HT-29 (cell line): ENCODE data around the gene SKIDA1. TPM values are rescaled to one million over a fixed set of nuclear protein-coding genes. Genes with fewer than 3 reads are reported as not detected.
"Not testable (repeated sequence)": the region's sequence is repeated elsewhere in the genome, so short reads cannot be mapped to it uniquely, and the experiment has no call there.

Experiments used
- DNase-seq: peaks from one replicate; pipeline ENCODE4 v3.0.0-alpha.2; 2015; ENCODE audit warnings: low spot score
- total RNA-seq: library from RNA; depleted of rRNA; stranded (reverse); fragments of >200 nt; shearing (Covaris generic); gene quantifications from 2 replicates; pipeline ENCODE4 v1.2.3, GENCODE V29; 2014; rRNA removed

Gene SKIDA1
- total RNA-seq = not detected in 2 replicates

DNA sequence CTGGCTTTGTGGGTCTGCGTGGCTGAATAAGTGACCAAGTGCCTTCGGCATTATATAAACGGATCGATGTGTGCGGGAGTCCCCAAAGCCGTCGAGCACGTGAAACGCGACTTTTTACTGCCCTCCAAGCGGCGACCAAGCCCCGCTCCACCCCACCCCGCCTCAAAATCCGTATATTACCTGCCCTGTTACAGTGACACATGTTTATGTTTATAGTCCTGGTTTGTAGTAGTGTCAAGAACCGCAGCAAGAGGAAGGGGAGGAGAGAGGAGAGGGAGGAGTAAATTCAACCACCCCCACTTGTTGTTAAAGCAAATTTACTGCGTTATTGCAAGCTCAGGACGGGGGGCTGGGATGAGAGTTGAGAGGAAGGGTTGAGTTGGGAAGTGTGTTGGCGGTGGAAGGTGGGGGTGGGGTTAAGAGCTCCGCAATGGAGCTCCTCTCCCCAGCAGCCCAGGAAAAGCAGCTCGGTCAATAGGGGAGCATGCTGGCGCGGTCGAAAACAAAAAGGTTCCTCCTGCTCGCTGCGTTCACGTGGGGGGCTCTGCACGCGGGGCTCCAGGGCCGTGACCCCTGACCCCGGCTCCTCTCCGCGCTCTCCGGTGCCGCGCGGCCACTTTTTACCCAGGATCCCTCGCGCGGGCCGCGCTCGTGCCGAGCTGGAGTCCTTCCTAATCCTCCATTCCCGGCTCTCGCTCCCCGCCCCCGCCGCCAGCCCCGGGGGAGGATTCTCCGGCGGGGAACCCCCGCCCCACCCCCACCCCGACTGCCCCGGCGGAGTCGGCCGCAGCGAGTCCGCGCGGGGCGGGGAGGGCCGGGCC lies at the start of gene SKIDA1:
Gene SKIDA1, minus strand, starts transcription at position 316 of the 821 bp plus-strand sequence. CDS start 7,860 bp downstream, outside the sequence.
- peak; percentile 66 for DNase-seq

DNA sequence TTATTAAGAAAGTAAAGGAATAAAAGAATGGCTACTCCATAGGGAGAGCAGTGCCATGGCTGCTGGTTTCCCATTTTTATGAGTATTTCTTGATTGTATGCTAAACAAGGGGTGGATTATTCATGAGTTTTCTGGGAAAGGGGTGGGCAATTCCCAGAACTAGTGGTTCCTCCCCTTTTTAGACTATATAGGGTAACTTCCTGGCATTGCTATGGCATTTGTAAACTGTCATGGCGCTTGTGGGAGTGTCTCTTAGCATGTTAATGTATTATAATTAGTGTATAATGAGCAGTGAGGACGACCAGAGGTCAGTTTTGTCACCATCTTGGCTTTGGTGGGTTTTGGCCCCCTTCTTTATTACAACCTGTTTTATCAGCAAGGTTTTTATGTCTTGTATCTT lies 49.0 kb upstream of the SKIDA1 start:
- DNase-seq = not testable (repeated sequence)

DNA sequence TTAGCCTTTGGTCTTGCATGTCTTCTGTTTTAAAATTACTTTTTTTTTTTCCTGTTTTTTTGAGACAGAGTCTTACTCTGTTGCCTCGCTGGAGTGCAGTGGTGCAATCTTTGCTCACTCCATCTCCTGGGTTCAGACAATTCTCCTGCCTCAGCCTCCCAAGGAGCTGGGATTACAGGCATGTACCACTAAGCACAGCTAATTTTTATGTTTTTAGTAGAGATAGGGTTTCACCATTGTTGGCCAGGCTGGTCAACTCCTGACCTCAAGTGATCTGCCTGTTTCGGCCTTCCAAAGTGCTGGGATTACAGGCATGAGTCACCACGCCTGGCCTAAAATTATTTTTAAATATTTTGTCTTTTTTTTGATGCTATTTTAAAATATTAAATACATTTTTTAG lies 47.1 kb upstream of the SKIDA1 start:
- DNase-seq = no peak

DNA sequence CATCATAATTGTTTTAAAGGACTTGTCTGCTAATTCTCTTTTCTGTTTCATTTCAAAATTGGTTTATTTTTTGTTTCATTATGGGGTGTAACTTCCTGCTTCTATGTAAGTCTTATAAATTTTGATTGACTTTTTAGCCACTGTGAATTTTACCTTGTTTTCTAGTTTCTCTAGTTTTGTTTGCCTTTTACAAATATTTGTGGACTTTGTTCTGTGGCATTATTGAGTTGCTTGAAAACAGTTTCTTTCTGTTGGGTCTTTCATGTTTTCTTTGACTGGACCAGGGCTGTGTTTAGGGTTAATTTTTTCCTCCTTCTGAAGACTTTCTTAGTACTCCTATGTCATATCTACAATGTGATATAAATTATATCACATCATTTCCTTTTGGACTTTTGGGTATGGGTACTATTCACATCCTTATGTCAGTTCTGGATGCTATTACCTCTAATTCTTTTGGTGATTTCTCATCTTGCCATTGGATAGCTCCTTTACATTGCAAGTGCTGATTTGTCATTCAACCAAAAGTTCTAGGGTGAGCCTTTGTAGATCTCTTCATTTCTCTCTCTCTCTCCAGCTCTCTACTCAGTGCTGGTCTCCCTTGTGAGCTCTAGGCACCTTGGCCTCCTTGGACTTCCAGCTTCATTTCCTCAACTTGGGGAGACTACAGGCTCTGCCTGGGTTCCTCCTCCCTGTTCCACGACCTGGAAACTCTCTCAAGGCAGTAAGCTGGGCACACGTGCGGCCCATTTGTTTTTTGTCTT lies 45.5 kb upstream of the SKIDA1 start:
- DNase-seq = no peak

DNA sequence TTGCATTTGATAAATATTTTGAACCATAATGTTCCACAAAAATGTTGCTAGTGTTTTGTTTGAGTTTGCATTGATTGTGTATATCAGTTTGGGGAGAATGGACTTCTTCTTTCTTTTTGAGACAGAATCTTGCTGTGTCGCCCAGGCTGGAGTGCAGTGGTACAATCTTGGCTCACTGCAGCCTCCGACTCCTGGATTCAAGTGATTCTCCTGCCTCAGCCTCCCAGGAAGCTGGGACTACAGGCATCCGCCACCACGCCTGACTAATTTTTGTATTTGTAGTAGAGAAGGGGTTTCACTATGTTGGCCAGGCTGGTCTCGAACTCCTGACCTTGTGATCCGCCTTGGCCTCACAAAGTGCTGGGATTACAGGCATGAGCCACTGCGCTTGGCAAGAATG lies 33.5 kb upstream of the SKIDA1 start:
- DNase-seq = not testable (repeated sequence)

DNA sequence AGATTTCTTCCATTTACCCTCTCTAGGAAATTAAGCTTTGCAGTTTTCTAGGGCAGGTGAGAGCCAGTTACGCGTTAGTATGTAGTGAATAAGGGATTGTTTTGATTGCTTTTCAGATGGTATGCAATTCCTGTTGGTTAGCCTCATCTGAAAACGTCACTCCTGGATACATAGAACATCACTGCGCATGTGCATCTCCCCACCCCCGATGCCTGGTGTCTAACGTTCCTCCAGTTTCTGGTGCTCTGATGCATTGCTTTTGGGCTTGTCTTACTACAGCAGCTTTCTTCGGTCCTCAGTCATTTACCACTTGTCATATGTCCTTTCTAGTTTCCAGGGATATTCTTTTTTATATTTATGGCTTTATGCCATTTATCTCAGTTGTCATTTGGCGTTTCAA lies 31.0 kb upstream of the SKIDA1 start:
- no peak for DNase-seq

DNA sequence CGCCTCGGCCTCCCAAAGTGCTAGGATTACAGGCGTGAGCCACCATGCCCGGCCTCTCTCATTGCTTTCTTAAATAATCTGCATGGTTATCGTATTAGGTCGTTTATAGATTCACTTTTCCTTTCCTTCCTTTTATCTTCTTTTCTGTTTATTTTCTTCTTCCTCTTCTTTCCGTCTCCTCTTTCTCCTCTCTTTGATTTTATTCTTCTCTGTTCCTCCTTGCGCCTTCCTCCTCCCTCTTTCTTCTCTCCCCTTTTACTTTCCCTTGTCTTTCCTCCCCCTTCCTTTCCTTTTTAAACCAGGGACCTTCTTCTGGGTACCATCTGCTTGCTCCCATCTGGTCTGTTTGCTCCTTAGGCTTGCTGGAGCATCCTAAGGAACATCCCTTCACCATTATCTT lies 27.2 kb upstream of the SKIDA1 start:
- no peak for DNase-seq

DNA sequence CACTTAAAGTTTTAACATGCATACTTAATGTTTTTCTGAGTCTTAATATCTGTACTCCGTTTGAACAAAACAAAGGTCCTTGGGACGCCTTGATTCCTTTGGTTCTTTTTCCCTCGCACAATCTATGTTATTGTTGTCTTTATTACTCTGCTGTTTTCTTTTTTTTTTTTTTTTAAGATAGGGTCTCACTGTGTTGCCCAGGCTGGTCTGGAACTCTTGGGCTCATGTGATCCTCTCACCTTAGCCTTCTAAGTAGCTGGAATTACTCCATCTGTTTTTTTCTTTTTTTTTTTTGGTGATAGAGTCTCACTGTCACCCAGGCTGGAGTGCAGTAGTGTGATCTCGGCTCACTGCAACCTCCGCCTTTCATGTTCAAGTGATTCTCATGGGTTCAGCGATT lies 21.8 kb upstream of the SKIDA1 start:
- DNase-seq = no peak

DNA sequence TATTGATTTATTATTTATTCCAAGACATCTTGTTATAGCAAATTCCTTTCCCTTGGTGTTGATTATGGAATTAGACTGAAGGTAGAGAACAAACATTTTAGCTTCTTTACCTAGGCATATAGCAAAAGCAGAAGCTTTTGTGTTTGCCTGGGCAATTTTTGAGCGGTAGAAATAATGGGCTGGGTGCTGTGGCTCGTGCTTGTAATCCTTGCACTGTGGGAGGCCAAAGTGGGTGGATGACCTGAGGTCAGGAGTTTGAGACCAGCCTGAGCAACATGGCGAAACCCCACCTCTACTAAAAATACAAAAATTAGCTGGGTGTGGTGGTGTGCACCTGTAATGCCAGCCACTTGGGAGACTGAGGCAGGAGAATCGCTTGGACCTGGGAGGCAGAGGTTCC lies 15.2 kb upstream of the SKIDA1 start:
- DNase-seq = not testable (repeated sequence)

DNA sequence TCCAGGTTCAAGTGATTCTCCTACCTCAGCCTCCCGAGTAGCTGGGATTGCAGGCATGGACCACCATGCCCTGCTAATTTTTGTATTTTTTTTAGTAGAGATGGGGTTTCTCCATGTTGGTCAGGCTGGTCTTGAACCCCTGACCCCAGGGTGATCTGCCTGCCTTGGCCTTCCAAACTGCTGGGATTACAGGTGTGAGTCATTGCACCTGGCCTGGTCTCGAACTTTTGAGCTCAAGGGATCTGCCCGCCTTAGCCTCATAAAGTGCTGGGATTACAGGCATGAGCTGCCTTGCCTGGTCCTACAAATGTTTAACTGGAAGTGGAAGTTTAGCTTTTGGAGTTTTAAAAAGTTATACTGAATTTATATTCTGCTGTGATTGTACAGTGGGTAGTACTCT lies 11.4 kb upstream of the SKIDA1 start:
- DNase-seq = no peak

DNA sequence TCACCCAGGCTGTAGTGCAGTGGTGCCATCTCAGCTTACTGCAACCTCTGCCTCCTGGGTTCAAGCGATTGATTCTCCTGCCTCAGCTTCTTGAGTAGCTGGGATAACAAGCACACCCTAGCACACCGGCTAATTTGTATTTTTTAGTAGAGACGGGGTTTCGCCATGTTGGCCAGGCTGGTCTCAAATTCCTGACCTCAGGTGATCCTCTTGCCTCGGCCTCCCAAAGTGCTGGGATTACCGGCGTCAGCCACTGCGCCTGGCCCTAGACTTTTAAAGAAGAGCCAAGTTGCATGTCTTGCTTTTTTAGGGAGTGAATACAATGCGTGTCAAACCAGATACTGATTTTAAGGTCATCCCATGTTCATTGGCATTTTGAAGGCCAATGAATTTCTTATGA lies 10.5 kb upstream of the SKIDA1 start:
- DNase-seq = not testable (repeated sequence)

DNA sequence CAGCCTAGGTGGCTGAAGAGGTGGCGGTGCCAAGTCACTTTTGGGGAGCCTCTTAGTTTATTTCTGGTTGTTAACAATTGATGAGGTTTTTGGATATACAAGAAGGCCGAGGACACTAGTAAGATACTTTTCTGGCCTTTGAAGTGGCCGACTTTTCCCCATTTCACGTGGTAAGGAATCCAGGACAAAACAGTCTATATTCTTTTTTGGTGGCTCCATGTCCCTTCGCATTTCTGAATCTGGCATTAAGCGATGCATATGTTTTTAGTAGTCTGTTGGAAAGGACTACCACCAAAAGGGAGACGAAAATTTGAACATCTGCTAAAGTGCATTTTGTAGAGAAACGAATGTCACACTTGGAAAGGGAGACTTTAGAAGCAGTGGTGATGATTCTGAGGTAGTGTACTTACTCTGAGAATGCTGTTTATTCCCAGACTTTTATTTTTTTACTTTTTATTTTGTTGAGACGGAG lies 10.0 kb upstream of the SKIDA1 start:
- DNase-seq = no peak

DNA sequence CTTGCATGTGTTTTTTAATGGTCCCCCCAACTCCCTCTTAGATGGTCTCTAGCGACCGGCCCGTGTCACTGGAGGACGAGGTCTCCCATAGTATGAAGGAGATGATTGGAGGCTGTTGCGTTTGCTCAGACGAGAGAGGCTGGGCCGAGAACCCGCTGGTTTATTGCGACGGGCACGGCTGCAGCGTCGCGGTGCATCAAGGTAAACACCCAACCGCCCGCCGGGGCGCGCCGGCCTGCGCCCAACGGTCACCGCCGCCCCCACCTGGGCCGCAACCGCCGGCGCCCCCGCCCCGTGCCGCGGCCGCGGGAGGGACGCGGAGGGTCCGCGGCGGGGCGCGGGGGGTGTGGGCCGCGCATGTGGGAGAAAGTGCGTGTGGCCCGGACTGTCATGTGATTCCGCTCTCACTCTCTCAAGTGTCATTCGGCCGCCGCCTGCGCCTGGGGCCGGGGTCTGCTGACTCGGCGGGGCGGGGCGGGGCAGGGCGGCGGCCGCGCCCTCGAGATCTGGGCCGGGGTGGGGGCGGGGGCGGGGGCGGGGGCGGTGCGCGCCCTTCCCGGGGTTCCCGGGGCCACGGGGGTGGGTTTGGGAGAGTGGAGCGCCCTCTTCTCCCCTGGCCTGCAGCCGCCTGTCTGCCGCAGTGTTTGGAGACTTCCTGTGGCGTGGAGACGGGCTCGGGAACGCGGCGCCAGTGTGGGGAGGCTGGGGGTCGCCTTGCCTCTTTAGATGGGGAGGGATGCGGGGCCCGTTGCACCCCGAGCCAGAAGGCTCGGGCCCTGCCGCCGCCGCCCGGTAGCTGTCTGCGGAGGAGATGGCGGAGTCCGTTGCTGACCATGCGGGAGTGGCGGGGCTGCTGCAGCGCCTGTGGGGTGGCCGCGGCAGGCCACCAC lies 9.4 kb upstream of the SKIDA1 start:
- DNase-seq = peak; percentile 47

DNA sequence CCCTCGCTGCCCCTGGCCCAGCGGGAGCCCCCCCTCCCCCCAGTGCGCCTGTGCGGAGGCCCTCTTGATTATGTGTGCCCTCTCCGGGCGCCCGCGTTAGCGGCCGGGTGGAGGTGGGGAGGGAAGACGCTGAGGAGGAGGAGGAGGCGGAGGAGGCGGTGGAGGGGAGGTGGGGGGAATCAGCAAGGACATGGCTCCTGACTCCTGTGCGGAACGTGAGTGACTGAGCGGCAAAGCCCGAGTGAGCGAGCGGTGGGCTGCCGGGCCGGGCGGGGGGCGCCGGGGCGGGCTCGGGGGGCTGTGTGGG lies 8.8 kb upstream of the SKIDA1 start:
- DNase-seq = no peak

DNA sequence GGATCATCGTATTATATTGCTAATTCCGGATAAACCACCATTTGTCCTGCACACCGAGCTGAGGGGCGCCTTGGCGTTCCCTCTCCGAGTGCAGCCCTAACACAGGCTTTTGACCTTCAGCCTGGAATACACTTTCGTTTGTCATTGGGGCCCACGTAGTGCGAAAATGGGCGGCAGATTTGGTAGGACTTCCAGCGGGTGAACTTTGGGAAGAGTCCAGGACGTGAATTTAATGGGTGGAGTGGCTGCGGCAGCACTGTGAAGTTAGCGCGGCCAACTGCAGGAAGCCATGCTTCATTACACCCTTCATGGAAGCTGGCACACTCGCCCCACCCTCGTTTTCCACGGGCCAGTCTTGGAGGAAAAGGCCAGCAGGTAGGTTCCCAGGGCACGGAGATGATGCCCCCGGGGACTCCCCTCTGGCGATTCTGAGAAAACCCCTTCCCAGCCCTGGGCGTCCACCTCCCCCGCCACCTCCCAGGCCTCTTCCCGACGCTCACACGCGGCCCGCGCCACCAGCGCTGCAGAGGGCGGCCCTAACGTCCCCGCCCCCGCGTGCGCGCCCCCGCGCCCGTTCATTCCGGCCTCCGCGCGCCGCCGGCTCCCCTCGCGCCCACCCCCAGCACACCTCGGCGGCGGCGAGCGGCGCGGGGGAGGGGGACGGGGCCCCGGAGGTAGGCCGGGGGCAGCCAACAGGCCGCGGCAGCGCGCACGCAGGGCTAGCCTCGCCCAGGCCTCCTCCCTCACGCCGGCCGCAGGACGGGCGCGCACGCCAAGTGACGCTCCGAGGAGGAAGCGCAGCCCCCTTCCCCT lies 8.2 kb upstream of the SKIDA1 start, which contains the start of gene MLLT10:
Gene MLLT10, plus strand, starts transcription at position 766 of the 813 bp plus-strand sequence. CDS start 413 bp downstream, outside the sequence.
- peak; percentile 92 for DNase-seq

DNA sequence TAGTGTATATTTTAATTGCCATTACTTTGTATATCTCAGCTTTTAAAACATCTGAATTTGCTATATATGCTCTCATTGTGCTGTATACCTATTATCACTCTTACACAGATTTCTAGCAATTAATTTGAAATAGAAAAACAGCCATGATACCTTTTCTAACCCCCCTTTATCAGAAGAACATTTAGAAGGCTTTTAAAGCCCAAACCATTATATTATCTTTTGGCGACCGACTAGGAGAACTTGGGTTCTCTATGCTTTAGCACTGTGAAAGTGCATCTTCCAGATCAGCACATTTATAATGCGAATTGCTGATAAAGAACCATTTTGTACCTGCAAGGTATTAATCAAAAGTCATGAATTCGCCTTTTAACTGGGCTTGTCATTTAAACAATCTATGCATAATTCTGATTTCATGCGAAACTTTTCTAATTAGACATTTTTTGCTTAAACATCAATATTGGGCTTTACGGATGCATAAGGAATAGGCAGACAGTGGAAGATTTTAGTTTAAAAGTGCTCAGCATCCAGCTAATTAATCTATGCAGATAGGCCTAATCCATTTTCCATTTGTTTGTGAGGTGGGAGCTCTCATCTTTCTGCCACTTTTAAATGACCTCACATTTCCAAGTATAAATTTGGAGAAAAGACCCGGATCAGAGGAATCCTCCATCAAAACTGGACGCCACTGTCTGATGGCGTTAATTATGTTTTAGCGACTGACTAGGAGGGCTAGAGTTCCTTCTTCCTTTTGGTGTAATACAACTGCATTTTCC lies 7.4 kb upstream of the SKIDA1 start:
- DNase-seq = no peak

DNA sequence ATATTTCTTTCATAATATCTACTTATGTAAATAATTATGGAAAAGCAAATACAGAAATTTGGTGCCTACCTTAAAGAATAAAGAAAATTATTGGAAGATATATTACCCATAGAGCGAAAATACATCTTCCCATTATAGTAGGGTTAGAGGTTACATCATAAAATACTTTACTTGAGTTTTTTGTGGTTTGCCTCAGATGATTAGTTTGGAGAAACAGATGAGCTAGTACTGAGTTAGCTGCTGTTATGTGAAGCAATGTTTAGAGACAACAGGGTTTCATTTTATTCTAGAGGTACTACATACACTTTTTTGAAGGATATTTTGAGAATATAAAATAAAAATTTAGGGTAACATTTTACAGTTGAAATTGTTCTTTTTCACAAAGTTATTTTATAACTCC lies 5.7 kb upstream of the SKIDA1 start:
- no peak for DNase-seq

DNA sequence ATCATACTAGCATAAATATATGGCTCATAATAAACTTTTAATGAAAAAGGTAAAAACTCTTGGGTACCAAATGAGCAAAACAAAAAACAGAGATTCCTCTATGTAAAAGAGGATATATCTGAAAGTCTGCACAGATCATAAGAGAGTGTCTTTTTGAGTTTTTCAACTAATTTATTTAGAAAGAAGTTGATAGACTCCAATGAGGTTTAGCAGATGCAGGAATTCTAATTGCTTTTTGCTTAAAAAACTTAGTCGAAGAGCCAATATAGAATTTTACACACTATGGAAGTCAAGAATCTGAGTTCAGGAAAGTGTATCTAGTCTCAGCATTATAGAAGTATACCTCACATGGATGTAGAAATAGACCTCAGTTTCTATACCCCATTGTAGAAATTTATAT lies 5.2 kb upstream of the SKIDA1 start:
- no peak for DNase-seq

DNA sequence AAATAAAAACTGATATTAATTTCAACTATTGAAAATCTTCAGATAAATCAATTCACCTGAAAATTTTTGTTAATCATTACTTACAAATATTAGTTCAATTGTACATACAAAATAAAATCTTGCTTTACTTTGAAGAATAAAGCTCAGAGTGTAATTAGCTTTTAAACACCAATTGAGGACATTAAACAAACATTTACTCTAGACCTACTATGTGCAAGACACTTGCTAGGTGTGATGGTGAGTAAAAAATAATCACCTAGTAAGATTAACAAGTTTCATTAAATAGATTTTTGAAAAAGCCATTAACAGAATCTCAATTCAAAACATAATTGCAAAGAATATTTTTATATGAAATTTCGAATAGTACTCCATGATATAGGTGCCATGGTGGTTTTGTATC lies 4.7 kb upstream of the SKIDA1 start:
- DNase-seq = no peak
